IPS-15b (cell line): ENCODE data around the gene FMN2.

Experiments used
- H3K27me3 ChIP-seq: one replicate; pipeline ENCODE4 v1.6.1; 2013; ENCODE audit warnings: low read length; ENCODE audit not compliant: control insufficient read depth, insufficient read depth
- H3K36me3 ChIP-seq: one replicate; pipeline ENCODE4 v1.6.1; 2013; ENCODE audit warnings: low read length; ENCODE audit not compliant: control insufficient read depth, insufficient read depth
- H3K4me1 ChIP-seq: one replicate; pipeline ENCODE4 v1.6.1; 2013; ENCODE audit warnings: mild to moderate bottlenecking, low read length; ENCODE audit not compliant: control insufficient read depth, insufficient read depth
- H3K4me3 ChIP-seq: one replicate; pipeline ENCODE4 v1.5.1; 2013; ENCODE audit warnings: low read depth, low read length
- H3K9ac ChIP-seq: one replicate; pipeline ENCODE4 v1.6.1; 2013; ENCODE audit warnings: low read depth, mild to moderate bottlenecking, low read length
- H3K9me3 ChIP-seq: one replicate; pipeline ENCODE4 v1.6.1; 2013; ENCODE audit warnings: mild to moderate bottlenecking, low read length; ENCODE audit not compliant: control insufficient read depth, insufficient read depth

FMN2 gene

GRCh38 chr1:240099748-240100147, 8.1 kb downstream of the FMN2 start:
- Histone ChIP-seq H3K4me1 (peaks cover 4% of the 10 kb centered on the region), H3K4me3 (no peak overlapping the region), H3K36me3 (no peaks in the 10 kb centered on the region), H3K9ac (no peak overlapping the region), H3K27me3 (no peaks in the 10 kb centered on the region), H3K9me3 (no peaks in the 10 kb centered on the region)

GRCh38 chr1:240100371-240100934, 8.8 kb downstream of the FMN2 start:
- Histone ChIP-seq H3K9me3 (no peaks in the 10 kb centered on the region), H3K36me3 (no peaks in the 10 kb centered on the region), H3K27me3 (no peaks in the 10 kb centered on the region), H3K4me1 (peaks cover 4% of the 10 kb centered on the region), H3K9ac (no peak overlapping the region), H3K4me3 (no peak overlapping the region)

- H3K9me3 ChIP-seq, result no peaks in the 10 kb centered on the region
- H3K27me3 ChIP-seq, result no peaks in the 10 kb centered on the region
- H3K36me3 ChIP-seq, result no peaks in the 10 kb centered on the region
- no peak overlapping the region for H3K4me3 ChIP-seq
- H3K4me1 ChIP-seq, result peaks cover 4% of the 10 kb centered on the region
- H3K9ac ChIP-seq, result no peak overlapping the region
Measured at GRCh38 chr1:240101306-240101705, 9.6 kb downstream of the FMN2 start.

- Histone ChIP-seq H3K4me1 (peaks cover 4% of the 10 kb centered on the region), H3K27me3 (no peaks in the 10 kb centered on the region), H3K36me3 (no peaks in the 10 kb centered on the region), H3K9ac (no peak overlapping the region), H3K4me3 (no peak overlapping the region), H3K9me3 (no peaks in the 10 kb centered on the region)
Measured at GRCh38 chr1:240101737-240102136, 10.1 kb downstream of the FMN2 start.

GRCh38 chr1:240104672-240105071, 13.0 kb downstream of the FMN2 start:
- peaks cover 4% of the 10 kb centered on the region for H3K4me1 ChIP-seq

GRCh38 chr1:240107058-240107684, 15.5 kb downstream of the FMN2 start:
- Histone ChIP-seq H3K4me3 (no peak overlapping the region), H3K36me3 (no peaks in the 10 kb centered on the region), H3K9me3 (no peaks in the 10 kb centered on the region), H3K4me1 (no peaks in the 10 kb centered on the region), H3K27me3 (no peaks in the 10 kb centered on the region), H3K9ac (no peak overlapping the region)

More at GRCh38 chr1:240104672-240105071, 13.0 kb downstream of the FMN2 start:
- H3K27me3 ChIP-seq, result no peaks in the 10 kb centered on the region
- no peaks in the 10 kb centered on the region for H3K36me3 ChIP-seq
- no peak overlapping the region for H3K9ac ChIP-seq
- H3K4me3 ChIP-seq, result no peak overlapping the region
- no peaks in the 10 kb centered on the region for H3K9me3 ChIP-seq

GRCh38 chr1:240109130-240109529, 17.4 kb downstream of the FMN2 start:
- Histone ChIP-seq H3K4me1 (no peaks in the 10 kb centered on the region), H3K36me3 (no peaks in the 10 kb centered on the region), H3K9me3 (no peaks in the 10 kb centered on the region), H3K27me3 (no peaks in the 10 kb centered on the region), H3K9ac (no peak overlapping the region), H3K4me3 (no peak overlapping the region)

- Histone ChIP-seq H3K4me1 (no peaks in the 10 kb centered on the region), H3K36me3 (no peaks in the 10 kb centered on the region), H3K9ac (no peak overlapping the region), H3K27me3 (no peaks in the 10 kb centered on the region), H3K4me3 (no peak overlapping the region), H3K9me3 (no peaks in the 10 kb centered on the region)
Measured at GRCh38 chr1:240109920-240110636, 18.4 kb downstream of the FMN2 start.

- no peaks in the 10 kb centered on the region for H3K36me3 ChIP-seq
- H3K27me3 ChIP-seq, result no peaks in the 10 kb centered on the region
- H3K9me3 ChIP-seq, result no peaks in the 10 kb centered on the region
- H3K4me1 ChIP-seq, result no peaks in the 10 kb centered on the region
- no peak overlapping the region for H3K4me3 ChIP-seq
- H3K9ac ChIP-seq, result no peak overlapping the region
Measured at GRCh38 chr1:240111558-240111957, 19.9 kb downstream of the FMN2 start.

GRCh38 chr1:240114222-240114621, 22.5 kb downstream of the FMN2 start:
- H3K4me1 ChIP-seq, result no peaks in the 10 kb centered on the region
- H3K9me3 ChIP-seq, result no peaks in the 10 kb centered on the region
- no peaks in the 10 kb centered on the region for H3K27me3 ChIP-seq
- no peak overlapping the region for H3K4me3 ChIP-seq
- no peaks in the 10 kb centered on the region for H3K36me3 ChIP-seq
- no peak overlapping the region for H3K9ac ChIP-seq

- H3K9me3 ChIP-seq, result no peaks in the 10 kb centered on the region
- H3K9ac ChIP-seq, result no peak overlapping the region
- no peaks in the 10 kb centered on the region for H3K27me3 ChIP-seq
- no peaks in the 10 kb centered on the region for H3K36me3 ChIP-seq
- H3K4me1 ChIP-seq, result no peaks in the 10 kb centered on the region
- H3K4me3 ChIP-seq, result no peak overlapping the region
Measured at GRCh38 chr1:240115831-240116230, 24.1 kb downstream of the FMN2 start.
